GM06990 (cell line): ENCODE measurements around the gene TRIM34.
A peak's percentile ranks its signal among the peaks of the same experiment; 100 is the strongest.

Experiments used
- DNase-seq: peaks from one replicate; pipeline ENCODE4 v3.0.0-alpha.2; 2011; ENCODE audit not compliant: insufficient read length; ENCODE audit errors: extremely low read depth
- H3K27me3 ChIP-seq: replicated peaks from 2 replicates; pipeline ENCODE4 v1.6.0; 2011; ENCODE audit warnings: low read length; ENCODE audit not compliant: control insufficient read depth, insufficient read depth
- H3K36me3 ChIP-seq: 2 replicates; pipeline ENCODE4 v1.5.1; 2011; ENCODE audit warnings: low read length; ENCODE audit not compliant: control insufficient read depth, insufficient read depth
- H3K4me3 ChIP-seq: replicated peaks from 2 replicates; pipeline ENCODE4 v1.5.1; 2011; ENCODE audit warnings: low read depth, mild to moderate bottlenecking, control low read depth, low read length
- CTCF ChIP-seq: IDR thresholded peaks from 2 replicates; pipeline ENCODE4 v1.5.1; 2011; ENCODE audit warnings: low read length, control low read depth, mild to moderate bottlenecking, inconsistent platforms; ENCODE audit not compliant: insufficient read depth, poor library complexity, severe bottlenecking

The TRIM34 gene

GRCh38 chr11:5622802-5623201 is 2.0 kb upstream of the TRIM34 start:
- no peaks in the 10 kb centered on the region for H3K36me3 ChIP-seq
- H3K27me3 ChIP-seq, result no peaks in the 10 kb centered on the region
- DNase-seq, result no peak
- no peak overlapping the region for H3K4me3 ChIP-seq
- no peak for TF ChIP-seq CTCF

DNA sequence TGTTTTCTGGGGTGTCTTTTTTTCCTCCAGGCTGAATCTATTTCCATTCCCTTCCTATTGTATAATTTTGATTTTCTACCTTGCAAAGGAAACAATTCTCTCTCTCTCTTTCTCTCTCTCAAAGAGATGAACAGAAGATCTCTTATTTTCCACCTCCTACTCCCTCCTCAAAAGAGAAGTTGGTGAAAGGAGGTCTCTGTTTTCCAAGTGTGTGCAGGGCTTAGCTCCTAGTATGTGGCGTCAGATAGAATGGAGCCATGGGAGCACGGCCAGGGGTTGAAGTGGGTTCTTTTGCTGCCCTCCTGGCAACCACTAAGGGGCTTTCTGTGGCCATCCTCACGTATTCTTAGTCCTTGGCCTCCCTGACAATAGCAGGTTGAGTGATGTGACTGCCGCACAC is 480 bp downstream of the TRIM34 start:
- no peak for DNase-seq
- peak overlapping the region; percentile 84 for H3K4me3 ChIP-seq
- H3K27me3 ChIP-seq, result no peaks in the 10 kb centered on the region

GRCh38 chr11:5626196-5626595 is 1.4 kb downstream of the TRIM34 start:
- TF ChIP-seq CTCF, result no peak
- DNase-seq, result no peak
- no peak overlapping the region for H3K4me3 ChIP-seq

More for the DNA sequence above, 480 bp downstream of the TRIM34 start:
- no peaks in the 10 kb centered on the region for H3K36me3 ChIP-seq
- TF ChIP-seq CTCF, result no peak

DNA sequence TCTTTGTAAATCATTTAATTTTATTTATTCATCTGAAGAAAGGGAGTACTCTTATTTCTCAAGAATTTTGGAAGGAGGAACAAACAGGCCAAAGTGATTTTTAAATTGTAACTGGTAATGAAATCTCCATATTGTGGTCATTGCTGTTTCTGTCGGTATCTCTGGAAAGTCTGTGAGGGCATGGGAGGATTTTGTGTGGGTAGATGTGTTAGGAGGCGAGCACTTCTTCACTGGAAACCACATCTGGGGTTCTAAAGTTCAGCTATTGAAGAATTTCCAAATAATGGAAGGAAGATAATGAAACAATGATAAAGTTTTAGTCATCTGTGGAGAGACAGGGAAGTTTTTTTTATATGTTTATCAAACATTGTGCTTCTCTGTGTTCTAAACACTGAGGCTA is 6.6 kb downstream of the TRIM34 start:
- Histone ChIP-seq H3K27me3 (no peaks in the 10 kb centered on the region), H3K4me3 (no peak overlapping the region), H3K36me3 (peaks cover 3% of the 10 kb centered on the region)
- TF ChIP-seq CTCF, result no peak
- no peak for DNase-seq

More at GRCh38 chr11:5626196-5626595, 1.4 kb downstream of the TRIM34 start:
- H3K27me3 ChIP-seq, result no peaks in the 10 kb centered on the region
- H3K36me3 ChIP-seq, result no peaks in the 10 kb centered on the region

DNA sequence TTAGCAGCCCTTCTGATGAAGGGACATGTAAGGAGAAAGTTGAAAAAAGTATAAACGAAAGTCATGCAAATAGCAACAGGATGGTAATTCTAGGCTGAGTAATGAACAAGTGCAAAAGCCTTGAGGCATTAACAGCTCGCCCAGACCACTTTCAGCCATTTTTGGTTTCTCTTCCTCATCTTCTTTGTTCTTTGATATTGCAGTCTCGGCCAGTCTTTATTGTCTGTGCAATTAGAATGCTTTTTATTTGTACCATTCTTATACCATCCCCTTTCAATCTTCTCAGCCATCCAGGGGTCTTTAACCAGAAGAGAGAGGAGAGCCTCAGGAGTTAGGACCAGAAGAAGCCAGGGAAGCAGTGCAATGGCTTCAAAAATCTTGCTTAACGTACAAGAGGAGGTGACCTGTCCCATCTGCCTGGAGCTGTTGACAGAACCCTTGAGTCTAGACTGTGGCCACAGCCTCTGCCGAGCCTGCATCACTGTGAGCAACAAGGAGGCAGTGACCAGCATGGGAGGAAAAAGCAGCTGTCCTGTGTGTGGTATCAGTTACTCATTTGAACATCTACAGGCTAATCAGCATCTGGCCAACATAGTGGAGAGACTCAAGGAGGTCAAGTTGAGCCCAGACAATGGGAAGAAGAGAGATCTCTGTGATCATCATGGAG is 7.3 kb downstream of the TRIM34 start:
- peak overlapping the region; percentile 39; the same call in 1 of the 2 replicates for H3K4me3 ChIP-seq
- no peak for TF ChIP-seq CTCF
- peak; percentile 61 for DNase-seq
- H3K27me3 ChIP-seq, result no peaks in the 10 kb centered on the region
- peaks cover 3% of the 10 kb centered on the region for H3K36me3 ChIP-seq

GRCh38 chr11:5639953-5640352 is 15.2 kb downstream of the TRIM34 start:
- DNase-seq, result no peak
- TF ChIP-seq CTCF, result no peak
- Histone ChIP-seq H3K4me3 (no peak overlapping the region), H3K36me3 (peaks cover 7% of the 10 kb centered on the region), H3K27me3 (no peaks in the 10 kb centered on the region)
